GM18508 (cell line): ENCODE results near the gene UBE2Q2.
"Not testable (repeated sequence)": the region's sequence is repeated elsewhere in the genome, so short reads cannot be mapped to it uniquely, and the experiment has no call there.

ENCODE experiments used
- ATAC-seq: cut with Tn5 transposase; IDR thresholded peaks from one replicate; pipeline ENCODE4 v1.9.1; 2021; ENCODE audit warnings: moderate number of reproducible peaks; ENCODE audit not compliant: insufficient read depth, unreplicated experiment

UBE2Q2 gene

DNA sequence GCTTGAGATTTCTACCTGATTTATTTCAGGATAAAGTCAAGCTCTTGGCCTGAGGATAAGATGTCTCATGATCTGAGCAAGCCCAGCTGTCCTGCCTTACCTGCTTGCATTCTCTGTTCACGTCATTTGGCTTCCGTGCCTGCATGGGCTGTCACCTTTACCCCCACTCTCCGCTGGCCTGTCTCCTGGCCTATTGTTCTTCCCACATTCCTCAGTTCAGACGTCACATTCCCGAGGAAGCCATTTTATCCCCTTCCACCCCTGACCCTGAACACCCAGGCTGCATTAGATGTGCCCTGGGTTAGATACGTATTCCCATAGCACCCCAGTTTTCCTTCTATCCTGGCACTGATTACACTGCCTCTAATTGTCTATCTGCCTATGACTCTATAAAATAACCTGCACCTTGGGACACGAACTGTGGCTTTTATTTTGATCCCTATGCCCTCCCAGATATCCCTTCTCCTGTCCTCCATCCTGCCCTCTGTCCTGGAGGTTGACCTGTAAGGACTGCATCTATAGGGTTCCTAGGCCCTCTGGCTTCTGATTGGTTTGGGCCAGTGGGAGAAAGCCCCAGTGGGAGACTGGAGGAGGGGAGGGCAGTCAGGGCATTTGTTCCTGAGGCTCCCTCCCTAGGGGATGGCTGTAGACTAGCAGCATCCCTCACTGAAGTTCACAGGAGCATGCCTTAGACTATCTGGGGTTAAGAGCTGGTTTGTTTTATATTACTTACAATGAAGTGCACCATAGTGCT is 19.2 kb upstream of the UBE2Q2 start:
- no peak for ATAC-seq

GRCh38 chr15:75827691-75828090 is 15.6 kb upstream of the UBE2Q2 start:
- no peak for ATAC-seq

- no peak for ATAC-seq
Measured at GRCh38 chr15:75828429-75828828, 14.8 kb upstream of the UBE2Q2 start.

GRCh38 chr15:75830910-75831805 is 12.1 kb upstream of the UBE2Q2 start:
- no peak for ATAC-seq

DNA sequence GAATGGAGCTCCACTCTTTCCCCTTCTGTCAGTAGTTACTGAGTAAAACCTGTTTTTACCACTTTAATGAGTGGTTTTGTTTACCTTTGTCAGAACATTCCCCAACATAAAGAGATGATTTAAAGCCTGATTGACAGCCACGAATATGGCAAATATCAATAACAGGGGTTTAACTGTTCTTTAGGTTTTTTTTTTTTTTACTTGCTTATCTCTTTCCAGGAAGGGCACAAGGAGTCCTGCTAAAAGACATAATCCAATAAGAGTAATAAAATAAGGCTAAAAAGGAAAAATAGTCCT is 11.5 kb upstream of the UBE2Q2 start:
- no peak for ATAC-seq

DNA sequence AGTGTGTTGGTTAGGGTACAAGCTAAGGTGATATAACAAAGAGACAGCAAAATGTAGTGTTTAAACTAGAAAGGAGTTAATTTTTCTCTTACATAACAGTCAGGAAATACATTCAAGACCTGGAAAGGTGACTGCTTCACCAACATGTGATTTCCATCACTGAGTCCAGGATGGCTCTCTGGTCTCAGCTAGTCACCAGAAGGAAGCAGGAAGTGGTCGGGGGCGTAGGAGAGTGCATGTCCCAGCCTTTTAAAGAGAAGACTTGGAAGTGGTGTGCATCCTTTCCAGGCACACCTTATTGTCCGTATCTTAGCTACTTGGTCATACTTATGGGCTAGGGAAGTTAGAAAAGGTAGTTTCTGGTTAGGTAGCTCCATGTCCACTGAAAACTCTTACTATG is 11.1 kb upstream of the UBE2Q2 start:
- no peak for ATAC-seq

DNA sequence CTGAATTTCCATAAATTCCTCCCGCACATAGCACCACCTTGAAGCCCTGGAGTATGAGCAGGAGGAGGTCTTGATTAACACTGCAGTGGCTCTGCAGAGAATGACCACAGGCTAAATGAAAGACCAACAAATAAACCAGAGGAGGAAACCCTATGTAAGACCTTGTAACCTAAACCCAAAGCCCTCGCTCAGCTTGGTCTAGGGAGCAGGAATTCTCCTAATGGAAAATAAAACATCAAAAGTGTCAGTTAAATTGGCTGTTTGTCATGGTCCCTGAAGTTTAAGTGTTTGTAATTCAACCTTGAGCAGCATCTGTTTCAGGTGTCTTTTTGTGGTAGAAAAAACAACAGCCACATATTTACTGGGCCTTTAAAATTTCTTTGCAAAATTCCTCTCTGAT is 9.2 kb upstream of the UBE2Q2 start:
- ATAC-seq, result no peak

GRCh38 chr15:75835990-75836958 is 7.0 kb upstream of the UBE2Q2 start:
- ATAC-seq, result no peak

DNA sequence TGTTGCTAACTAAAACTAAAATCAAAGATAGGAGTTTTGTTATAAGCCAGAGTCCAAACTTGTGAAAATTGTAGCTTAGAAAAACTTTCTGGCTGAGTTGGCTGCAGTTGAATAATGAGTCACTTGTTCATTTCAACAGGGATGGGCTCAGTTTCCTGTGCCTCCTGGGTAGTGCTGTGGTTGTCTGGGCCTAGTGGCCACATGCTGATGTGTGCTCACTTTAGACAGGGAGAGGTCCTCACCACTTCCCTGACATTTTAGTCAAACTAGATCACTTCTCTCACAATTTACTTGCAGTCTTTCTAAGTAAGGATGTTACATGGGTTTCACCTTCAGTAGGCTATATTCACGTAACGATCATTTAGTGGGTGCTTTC is 6.3 kb upstream of the UBE2Q2 start:
- ATAC-seq, result no peak

DNA sequence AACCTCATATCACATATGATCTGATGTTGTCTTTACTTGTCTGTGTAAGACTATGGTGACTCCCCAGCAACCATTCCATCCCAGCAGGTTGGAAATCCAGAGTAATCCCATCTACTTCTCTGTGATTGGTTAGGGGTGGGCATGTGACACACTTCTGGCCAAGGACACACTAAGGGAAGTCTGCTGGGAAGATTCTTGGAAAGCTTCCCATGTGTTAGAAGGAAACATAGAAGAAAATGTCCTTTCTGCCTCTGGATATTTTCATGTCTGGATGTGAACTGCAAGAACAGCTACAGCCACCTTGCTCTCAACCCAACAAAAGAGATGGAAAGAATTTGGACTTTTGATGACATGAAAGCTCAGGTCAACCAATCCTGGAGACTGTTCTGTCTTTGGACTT is 2.6 kb upstream of the UBE2Q2 start:
- ATAC-seq, result no peak

- ATAC-seq, result no peak
Measured at GRCh38 chr15:75841626-75842025, 1.6 kb upstream of the UBE2Q2 start.

GRCh38 chr15:75843678-75844581 is 683 bp downstream of the UBE2Q2 start:
- ATAC-seq, result no peak

GRCh38 chr15:75844629-75845335 is 1.5 kb downstream of the UBE2Q2 start:
- no peak for ATAC-seq

GRCh38 chr15:75849167-75849566 is 5.9 kb downstream of the UBE2Q2 start:
- ATAC-seq, result no peak

GRCh38 chr15:75850708-75851107 is 7.5 kb downstream of the UBE2Q2 start:
- no peak for ATAC-seq

GRCh38 chr15:75851566-75851965 is 8.3 kb downstream of the UBE2Q2 start:
- ATAC-seq, result not testable (repeated sequence)

DNA sequence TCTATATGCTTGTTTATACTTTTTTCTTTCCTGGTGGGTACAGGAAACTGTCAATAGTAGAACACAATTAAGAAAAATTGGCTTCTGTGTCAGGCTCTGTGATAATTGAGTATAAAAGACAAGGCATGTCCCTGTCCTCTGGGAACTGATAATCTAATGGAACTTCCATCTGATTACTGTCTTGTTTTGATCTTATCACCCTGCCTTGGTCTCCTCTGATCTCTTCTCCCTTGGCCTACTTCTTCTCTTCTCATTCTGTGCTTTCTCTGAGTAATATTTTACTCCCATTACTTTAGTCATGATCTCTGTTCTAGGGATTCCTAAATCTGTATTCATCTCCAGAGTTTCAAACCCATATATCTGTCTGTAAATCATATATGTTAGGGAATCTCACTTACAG is 14.6 kb downstream of the UBE2Q2 start:
- ATAC-seq, result no peak

GRCh38 chr15:75861750-75862402 is 18.6 kb downstream of the UBE2Q2 start:
- ATAC-seq, result no peak

- ATAC-seq, result no peak
Measured at GRCh38 chr15:75862796-75863195, 19.5 kb downstream of the UBE2Q2 start.
